GM23338 (cell line): ENCODE data around the gene COMMD4. TPM values are rescaled to one million over a fixed set of nuclear protein-coding genes. Genes with fewer than 3 reads are reported as not detected.

Source experiments
- ATAC-seq: fragments of 200-7000 bp; cut with Tn5 transposase; 3 replicates; pipeline ENCODE4 v1.9.1; 2020
- DNase-seq: peaks from one replicate; pipeline ENCODE4 v3.0.0-alpha.2; 2015; ENCODE audit warnings: low spot score
- H2AFZ ChIP-seq: fragments of 200-600 bp; sonication (generic); 2 replicates; pipeline ENCODE4 v1.8.0; 2016; ENCODE audit warnings: antibody characterized with exemption, mild to moderate bottlenecking, moderate library complexity
- H3F3A ChIP-seq: fragments of 200-600 bp; sonication (generic); replicated peaks from 2 replicates; pipeline ENCODE4 v1.8.0; 2017; ENCODE audit warnings: antibody characterized with exemption, mixed run types, low read depth
- H3K27ac ChIP-seq: fragments of 200-600 bp; sonication (generic); 2 replicates; pipeline ENCODE4 v1.6.1; 2016; ENCODE audit warnings: low read depth
- H3K27me3 ChIP-seq: fragments of 200-600 bp; sonication (generic); 2 replicates; pipeline ENCODE4 v1.8.0; 2016; ENCODE audit warnings: mild to moderate bottlenecking, mixed run types, moderate library complexity; ENCODE audit not compliant: insufficient read depth
- H3K36me3 ChIP-seq: fragments of 200-600 bp; sonication (generic); 2 replicates; pipeline ENCODE4 v1.8.0; 2016; ENCODE audit warnings: mild to moderate bottlenecking; ENCODE audit not compliant: insufficient read depth
- H3K4me1 ChIP-seq: fragments of 200-600 bp; sonication (generic); 2 replicates; pipeline ENCODE4 v1.8.0; 2016; ENCODE audit warnings: mild to moderate bottlenecking, moderate library complexity; ENCODE audit not compliant: insufficient read depth
- H3K4me2 ChIP-seq: fragments of 200-600 bp; sonication (generic); 2 replicates; pipeline ENCODE4 v1.7.1; 2017; ENCODE audit warnings: mixed run types
- H3K4me3 ChIP-seq: fragments of 200-600 bp; sonication (generic); 2 replicates; pipeline ENCODE4 v1.6.1; 2016; ENCODE audit warnings: mixed run types
- H3K79me2 ChIP-seq: fragments of 200-600 bp; sonication (generic); replicated peaks from 2 replicates; pipeline ENCODE4 v1.8.0; 2017; ENCODE audit warnings: mild to moderate bottlenecking; ENCODE audit not compliant: insufficient read depth
- H3K9me2 ChIP-seq: fragments of 200-600 bp; sonication (generic); 2 replicates; pipeline ENCODE4 v1.8.0; 2017; ENCODE audit not compliant: insufficient read depth
- H4K20me1 ChIP-seq: fragments of 200-600 bp; sonication (generic); replicated peaks from 2 replicates; pipeline ENCODE4 v1.8.0; 2017; ENCODE audit warnings: mild to moderate bottlenecking; ENCODE audit not compliant: insufficient read depth
- H3K27ac Mint-ChIP-seq: 2 replicates; pipeline ENCODE4 v1.8.0; 2020; ENCODE audit warnings: inconsistent platforms, mild to moderate bottlenecking, moderate library complexity, mixed read lengths
- H3K27me3 Mint-ChIP-seq: 3 replicates; pipeline ENCODE4 v1.8.0; 2022; ENCODE audit warnings: low read depth, mild to moderate bottlenecking, moderate library complexity, mixed read lengths, inconsistent platforms; ENCODE audit not compliant: insufficient read depth, poor library complexity
- H3K36me3 Mint-ChIP-seq: 3 replicates; pipeline ENCODE4 v1.8.0; 2021; ENCODE audit warnings: low read depth, mild to moderate bottlenecking, inconsistent platforms, moderate library complexity, mixed read lengths
- H3K4me1 Mint-ChIP-seq: 3 replicates; pipeline ENCODE4 v1.8.0; 2020; ENCODE audit warnings: mild to moderate bottlenecking, inconsistent platforms, mixed read lengths
- H3K4me3 Mint-ChIP-seq: 3 replicates; pipeline ENCODE4 v1.8.0; 2021; ENCODE audit warnings: moderate library complexity, mild to moderate bottlenecking, inconsistent platforms, mixed read lengths
- H3K9me3 Mint-ChIP-seq: 3 replicates; pipeline ENCODE4 v1.8.0; 2020; ENCODE audit warnings: moderate library complexity, mild to moderate bottlenecking, inconsistent platforms, mixed read lengths
- CREB1 ChIP-seq: fragments of 250-450 bp; sonication (Bioruptor Pico); IDR thresholded peaks from 2 replicates; pipeline ENCODE4 v1.5.0; 2020; ENCODE audit warnings: low read depth, mild to moderate bottlenecking, moderate library complexity
- CTCF ChIP-seq, 2 experiments: fragments of 200-600 bp in 1 of 2; sonication (generic) in 1 of 2; conservative IDR thresholded peaks; 2 replicates each; pipeline versions ENCODE4 v1.5.1 to v1.6.1; 2016 to 2017; ENCODE audit warnings: antibody characterized with exemption in 2 of 2, low read depth in 2 of 2, mild to moderate bottlenecking in 2 of 2, moderate library complexity in 1 of 2
- EZH2 ChIP-seq: fragments of 200-600 bp; sonication (generic); IDR thresholded peaks from one replicate; pipeline ENCODE4 v1.8.0; 2017; ENCODE audit warnings: antibody characterized with exemption, mild to moderate bottlenecking, low read depth; ENCODE audit not compliant: unreplicated experiment
- JUNB ChIP-seq: IDR thresholded peaks from one replicate; pipeline ENCODE4 v1.6.1; 2016; ENCODE audit warnings: antibody characterized with exemption; ENCODE audit not compliant: unreplicated experiment
- NANOG ChIP-seq: IDR thresholded peaks from 2 replicates; pipeline ENCODE4 v1.6.1; 2016; ENCODE audit warnings: antibody characterized with exemption, borderline replicate concordance
- POLR2AphosphoS5 ChIP-seq: IDR thresholded peaks from 2 replicates; pipeline ENCODE4 v1.6.1; 2016; ENCODE audit warnings: antibody characterized with exemption, low read depth
- REST ChIP-seq: IDR thresholded peaks from one replicate; pipeline ENCODE4 v1.6.1; 2018; ENCODE audit warnings: antibody characterized with exemption; ENCODE audit not compliant: unreplicated experiment
- ZNF331 ChIP-seq: fragments of 250-450 bp; sonication (Bioruptor Pico); IDR thresholded peaks from 2 replicates; pipeline ENCODE4 v1.5.0; 2020; ENCODE audit warnings: low read depth, mild to moderate bottlenecking, moderate library complexity
- polyA plus RNA-seq: library from polyadenylated mRNA; unstranded; fragments of >200 nt; fragmentation: Nextera tagmentation; extraction: Ambion mirVana; gene quantifications from 2 replicates; pipeline ENCODE4 v1.2.1, GENCODE V29; 2016
- total RNA-seq: library from RNA; depleted of rRNA; stranded (reverse); fragments of >200 nt; shearing (Covaris generic); gene quantifications from 2 replicates; pipeline ENCODE4 v1.2.3, GENCODE V29; 2014

COMMD4 gene
- total and polyA plus RNA-seq, 2 experiments from 2014 or later, result 131 TPM

GRCh38 chr15:75352186-75353080 is 16.6 kb downstream of the COMMD4 start:
- no peaks in the 10 kb centered on the region; the same call in 1 of the 2 replicates for H3K4me1 ChIP-seq
- H3K9me2 ChIP-seq, result 0 out of 2 replicates have a peak, but pooled peaks cover 5% of the 10 kb centered on the region
- no peak overlapping the region for H3K4me3 ChIP-seq
- Mint-ChIP-seq H3K27ac (no peak overlapping the region), H3K4me1 (peaks cover 4% of the 10 kb centered on the region; the same call in 1 of the 3 replicates), H3K9me3 (no peaks in the 10 kb centered on the region), H3K36me3 (peaks cover 5% of the 10 kb centered on the region; the same call in 1 of the 3 replicates), H3K4me3 (no peak overlapping the region), H3K27me3 (peaks cover 28% of the 10 kb centered on the region)
- no peak overlapping the region for H3K27ac ChIP-seq
- H3K27me3 ChIP-seq, result peaks cover 23% of the 10 kb centered on the region
- H3K4me2 ChIP-seq, result no peak overlapping the region
- no peak for DNase-seq
- TF ChIP-seq REST, result no peak
- no peaks in the 10 kb centered on the region for H3F3A ChIP-seq
- no peaks in the 10 kb centered on the region for H4K20me1 ChIP-seq
- H3K36me3 ChIP-seq, result no peaks in the 10 kb centered on the region
- H3K79me2 ChIP-seq, result no peaks in the 10 kb centered on the region
- ATAC-seq, result no peak
- no peak overlapping the region for H2AFZ ChIP-seq

- Histone ChIP-seq H4K20me1 (no peaks in the 10 kb centered on the region), H3K36me3 (no peaks in the 10 kb centered on the region), H3K27me3 (peaks cover 18% of the 10 kb centered on the region), H3K79me2 (no peaks in the 10 kb centered on the region), H2AFZ (no peak overlapping the region), H3F3A (no peaks in the 10 kb centered on the region), H3K4me1 (no peaks in the 10 kb centered on the region; the same call in 1 of the 2 replicates), H3K27ac (no peak overlapping the region), H3K4me3 (no peak overlapping the region), H3K4me2 (no peak overlapping the region), H3K9me2 (0 out of 2 replicates have a peak, but pooled peaks cover 5% of the 10 kb centered on the region)
- no peaks in the 10 kb centered on the region for H3K9me3 Mint-ChIP-seq
- H3K27me3 Mint-ChIP-seq, result peaks cover 25% of the 10 kb centered on the region
- H3K4me1 Mint-ChIP-seq, result peaks cover 2% of the 10 kb centered on the region; the same call in 1 of the 3 replicates
- DNase-seq, result no peak
- H3K4me3 Mint-ChIP-seq, result no peak overlapping the region
- H3K36me3 Mint-ChIP-seq, result peaks cover 10% of the 10 kb centered on the region; the same call in 2 of the 3 replicates
- ATAC-seq, result no peak
- no peak overlapping the region for H3K27ac Mint-ChIP-seq
- no peak for TF ChIP-seq CTCF (conservative IDR thresholded peaks at IDR 0.05; ENCODE audit: low read depth in 2 of 2)
- TF ChIP-seq CREB1 (CRISPR knock-in tag), result no peak
- no peak for TF ChIP-seq NANOG
- TF ChIP-seq ZNF331 (CRISPR knock-in tag), result no peak
- TF ChIP-seq REST, result no peak
- TF ChIP-seq POLR2AphosphoS5, result no peak; the same call in 1 of the 2 replicates
- TF ChIP-seq EZH2, result no peak
- no peak for TF ChIP-seq JUNB
Observed at GRCh38 chr15:75353604-75354003, 17.7 kb downstream of the COMMD4 start.
